ENCODE results near the gene DAAM1.

DNA sequence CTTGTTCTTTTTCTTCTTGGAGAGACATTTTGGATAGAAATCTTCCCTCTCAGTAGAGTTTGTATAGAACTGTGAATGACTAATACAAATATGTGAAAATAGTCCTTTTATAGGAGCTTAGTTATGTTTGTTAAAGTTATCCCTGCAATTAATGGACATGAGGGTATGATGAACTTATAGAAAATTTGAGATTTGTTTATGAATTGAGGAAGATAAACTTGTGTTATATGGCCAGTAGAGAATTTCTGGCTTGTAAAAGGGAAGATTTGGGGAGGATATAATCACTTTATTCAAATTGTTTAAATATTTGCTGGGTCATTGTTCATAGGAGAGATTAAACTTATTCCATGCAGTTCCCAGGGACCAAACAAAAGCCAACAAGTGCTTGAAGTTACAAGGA is 119.6 kb downstream of the DAAM1 start:
- TF ChIP-seq CTCF (conservative IDR thresholded peaks at IDR 0.05 in 1 of 2, IDR thresholded peaks at IDR 0.05 in 1 of 2; ENCODE audit: extremely low read depth in 1 of 2, insufficient read depth in 1 of 2, low read depth in 1 of 2, low read length in 2 of 2) = no peak
- no peak for TF ChIP-seq EZH2 (IDR thresholded peaks at IDR 0.05; ENCODE audit: borderline replicate concordance, low read length)
